GM19463 (cell line): Measurements from ENCODE around the gene AFM.
"Not testable (repeated sequence)": the region's sequence is repeated elsewhere in the genome, so short reads cannot be mapped to it uniquely, and the experiment has no call there.

Source experiments
- ATAC-seq: cut with Tn5 transposase; IDR thresholded peaks from one replicate; pipeline ENCODE4 v1.9.1; 2021; ENCODE audit warnings: mild to moderate bottlenecking, moderate library complexity; ENCODE audit not compliant: unreplicated experiment

The AFM gene

GRCh38 chr4:73499996-73500765, 18.6 kb downstream of the AFM start:
- ATAC-seq, result no peak

- ATAC-seq, result no peak
Measured at GRCh38 chr4:73501664-73502265, 20.2 kb downstream of the AFM start.

- no peak for ATAC-seq
Measured at GRCh38 chr4:73505567-73505966, 24.0 kb downstream of the AFM start.

GRCh38 chr4:73507541-73507940, 26.0 kb downstream of the AFM start:
- no peak for ATAC-seq

- no peak for ATAC-seq
Measured at GRCh38 chr4:73508651-73509050, 27.1 kb downstream of the AFM start.

GRCh38 chr4:73518340-73518739, 36.8 kb downstream of the AFM start:
- ATAC-seq, result no peak

- peak; percentile 41 for ATAC-seq
Measured at GRCh38 chr4:73520821-73521220, 39.3 kb downstream of the AFM start.

- ATAC-seq, result no peak
Measured at GRCh38 chr4:73523126-73523525, 41.6 kb downstream of the AFM start.

GRCh38 chr4:73525611-73526010, 44.1 kb downstream of the AFM start:
- ATAC-seq, result no peak

- ATAC-seq, result peak; percentile 73
Measured at GRCh38 chr4:73527196-73527595, 45.7 kb downstream of the AFM start.

GRCh38 chr4:73528171-73528570, 46.6 kb downstream of the AFM start:
- no peak for ATAC-seq

- ATAC-seq, result no peak
Measured at GRCh38 chr4:73533515-73534422, 52.2 kb downstream of the AFM start.

GRCh38 chr4:73538162-73538561, 56.6 kb downstream of the AFM start:
- ATAC-seq, result no peak

GRCh38 chr4:73539386-73539785, 57.8 kb downstream of the AFM start:
- ATAC-seq, result no peak

- ATAC-seq, result no peak
Measured at GRCh38 chr4:73540826-73541225, 59.3 kb downstream of the AFM start.

GRCh38 chr4:73541251-73541650, 59.7 kb downstream of the AFM start:
- no peak for ATAC-seq

GRCh38 chr4:73544620-73545019, 63.1 kb downstream of the AFM start:
- ATAC-seq, result no peak

- ATAC-seq, result not testable (repeated sequence)
Measured at GRCh38 chr4:73550865-73551264, 69.3 kb downstream of the AFM start.
